H1 (cell line): ENCODE measurements around the gene CSNK1A1. TPM values are rescaled to one million over a fixed set of nuclear protein-coding genes. Genes with fewer than 3 reads are reported as not detected.

Source experiments
- CTCF ChIA-PET: fragments of 300-600 bp; sonication (Branson Sonifier 250); formaldehyde crosslinking; loops from one replicate; lab custom pipeline; 2021; ENCODE audit not compliant: partially characterized antibody; lab: Charles Lee
- POLR2A ChIA-PET: fragments of 300-600 bp; sonication (Branson Sonifier 250); formaldehyde crosslinking; loops from one replicate; lab custom pipeline; 2021; ENCODE audit warnings: inconsistent platforms; ENCODE audit not compliant: partially characterized antibody; lab: Charles Lee
- DNase-seq, 2 experiments: peaks; one replicate each; pipeline versions ENCODE4 v3.0.0 to v3.0.0-alpha.2; 2010 to 2022; ENCODE audit warnings: low spot score in 2 of 2, low read depth in 1 of 2, mixed read lengths in 1 of 2
- FAIRE-seq: peaks from 2 replicates; lab custom pipeline; 2011; peaks lifted over from hg19 to GRCh38; lab: Jason Lieb, UNC
- H2AFZ ChIP-seq: 2 replicates; pipeline ENCODE4 v1.8.1; 2012; ENCODE audit warnings: low read length, inconsistent platforms
- H2AK5ac ChIP-seq: 2 replicates; pipeline ENCODE4 v1.6.1; 2013; ENCODE audit warnings: low read depth, low read length
- H2BK120ac ChIP-seq: replicated peaks from 2 replicates; pipeline ENCODE3; 2013; ENCODE audit warnings: low read depth, low read length, inconsistent platforms
- H2BK12ac ChIP-seq: 2 replicates; pipeline ENCODE4 v1.6.1; 2013; ENCODE audit warnings: low read depth, low read length
- H2BK15ac ChIP-seq: 2 replicates; pipeline ENCODE4 v1.6.1; 2013; ENCODE audit warnings: low read length
- H2BK20ac ChIP-seq: 2 replicates; pipeline ENCODE4 v1.6.1; 2013; ENCODE audit warnings: low read length
- H2BK5ac ChIP-seq: 2 replicates; pipeline ENCODE4 v1.6.1; 2013; ENCODE audit warnings: low read depth, low read length
- H3K14ac ChIP-seq: 2 replicates; pipeline ENCODE4 v1.6.1; 2013; ENCODE audit warnings: inconsistent platforms; ENCODE audit not compliant: insufficient read length
- H3K18ac ChIP-seq: 2 replicates; pipeline ENCODE4 v1.6.1; 2013; ENCODE audit warnings: low read length; ENCODE audit errors: extremely low read depth
- H3K23ac ChIP-seq: 2 replicates; pipeline ENCODE4 v1.6.1; 2013; ENCODE audit warnings: inconsistent platforms; ENCODE audit not compliant: insufficient read length
- H3K23me2 ChIP-seq: 2 replicates; pipeline ENCODE4 v1.6.1; 2013; ENCODE audit warnings: low read depth, low read length
- H3K27ac ChIP-seq: 2 replicates; pipeline ENCODE4 v1.6.1; 2011; ENCODE audit warnings: low read depth, low read length, inconsistent platforms
- H3K27me3 ChIP-seq, 4 experiments: replicated peaks in 1 of 4; 1 replicate in 1 of 4; 2 replicates in 3 of 4; pipeline versions ENCODE4 v1.6.1 to v1.8.1; 2011 to 2013; ENCODE audit warnings: low read length in 3 of 4, mild to moderate bottlenecking in 3 of 4, inconsistent platforms in 2 of 4, mixed read lengths in 2 of 4, moderate library complexity in 1 of 4; ENCODE audit not compliant: control insufficient read depth in 3 of 4, insufficient read depth in 3 of 4; ENCODE audit errors: extremely low read depth in 1 of 4
- H3K36me3 ChIP-seq, 4 experiments: 2 replicates each; pipeline versions ENCODE4 v1.6.1 to v1.8.1; 2011 to 2013; ENCODE audit warnings: mild to moderate bottlenecking in 4 of 4, low read length in 3 of 4, moderate library complexity in 2 of 4, control low read depth in 1 of 4, inconsistent platforms in 1 of 4; ENCODE audit not compliant: insufficient read depth in 4 of 4, control insufficient read depth in 2 of 4
- H3K4ac ChIP-seq: replicated peaks from 2 replicates; pipeline ENCODE3; 2013; ENCODE audit warnings: low read length, low read depth, mixed read lengths, inconsistent platforms; ENCODE audit not compliant: insufficient read length
- H3K4me1 ChIP-seq, 4 experiments: replicated peaks in 1 of 4; 1 replicate in 1 of 4; 2 replicates in 3 of 4; pipeline versions ENCODE4 v1.6.1 to v1.8.1; 2011 to 2013; ENCODE audit warnings: low read length in 3 of 4, inconsistent platforms in 2 of 4, mixed read lengths in 1 of 4; ENCODE audit not compliant: insufficient read depth in 4 of 4, control insufficient read depth in 3 of 4
- H3K4me2 ChIP-seq, 2 experiments: 2 replicates each; pipeline versions ENCODE4 v1.6.1 to v1.8.1; 2011 to 2013; ENCODE audit warnings: low read depth in 2 of 2, low read length in 2 of 2, control low read depth in 1 of 2, inconsistent platforms in 1 of 2, mild to moderate bottlenecking in 1 of 2; ENCODE audit not compliant: insufficient read depth in 1 of 2
- H3K4me3 ChIP-seq, 4 experiments: fragments of 200-600, 300-600 bp in 1 of 4; sonication (generic), shearing (Covaris generic), sonication (Bioruptor Twin) in 1 of 4; 2 replicates each; pipeline versions ENCODE4 v1.5.1 to v1.8.1; 2011 to 2016; ENCODE audit warnings: low read length in 4 of 4, low read depth in 3 of 4, control low read depth in 2 of 4, inconsistent platforms in 2 of 4, mild to moderate bottlenecking in 2 of 4, mixed read lengths in 1 of 4, moderate library complexity in 1 of 4; ENCODE audit not compliant: insufficient read depth in 2 of 4; ENCODE audit errors: extremely low read depth in 1 of 4
- H3K56ac ChIP-seq: replicated peaks from 2 replicates; pipeline ENCODE3; 2013; ENCODE audit warnings: low read depth, mild to moderate bottlenecking, mixed read lengths, low read length, inconsistent platforms; ENCODE audit not compliant: insufficient read length
- H3K79me1 ChIP-seq: 2 replicates; pipeline ENCODE4 v1.6.1; 2013; ENCODE audit warnings: low read depth, low read length, control low read depth
- H3K79me2 ChIP-seq, 2 experiments: 2 replicates each; pipeline versions ENCODE4 v1.6.1 to v1.8.1; 2012 to 2013; ENCODE audit warnings: low read length in 2 of 2, mild to moderate bottlenecking in 2 of 2, inconsistent platforms in 1 of 2; ENCODE audit not compliant: insufficient read depth in 2 of 2, control insufficient read depth in 1 of 2
- H3K9ac ChIP-seq, 4 experiments: replicated peaks in 1 of 4; 1 replicate in 1 of 4; 2 replicates in 3 of 4; pipeline versions ENCODE4 v1.6.1 to v1.8.1; 2011 to 2013; ENCODE audit warnings: low read depth in 3 of 4, low read length in 3 of 4, control low read depth in 2 of 4, mild to moderate bottlenecking in 2 of 4, moderate library complexity in 2 of 4, inconsistent platforms in 1 of 4; ENCODE audit errors: extremely low read depth in 1 of 4
- H3K9me3 ChIP-seq, 2 experiments: 2 replicates each; pipeline versions ENCODE4 v1.6.1 to v1.8.1; 2012 to 2013; ENCODE audit warnings: mild to moderate bottlenecking in 2 of 2, moderate library complexity in 2 of 2, control low read depth in 1 of 2, inconsistent platforms in 1 of 2, low read depth in 1 of 2, low read length in 1 of 2, mixed read lengths in 1 of 2; ENCODE audit not compliant: insufficient read depth in 2 of 2
- H4K20me1 ChIP-seq, 2 experiments: replicated peaks in 1 of 2; 2 replicates each; pipeline versions ENCODE3 to v1.8.1; 2011 to 2013; ENCODE audit warnings: inconsistent platforms in 2 of 2, low read length in 2 of 2, mild to moderate bottlenecking in 1 of 2; ENCODE audit not compliant: insufficient read depth in 2 of 2, control insufficient read depth in 1 of 2
- H4K5ac ChIP-seq: 2 replicates; pipeline ENCODE4 v1.6.1; 2013; ENCODE audit warnings: low read length, low read depth, mixed read lengths, inconsistent platforms; ENCODE audit not compliant: insufficient read length
- H4K8ac ChIP-seq: 2 replicates; pipeline ENCODE4 v1.8.0; 2013; ENCODE audit warnings: mild to moderate bottlenecking, moderate library complexity, low read length, inconsistent platforms; ENCODE audit not compliant: insufficient read depth; ENCODE audit errors: extremely low read depth
- H4K91ac ChIP-seq: replicated peaks from 2 replicates; pipeline ENCODE3; 2013; ENCODE audit warnings: low read length, mixed read lengths, inconsistent platforms; ENCODE audit not compliant: insufficient read length
- BCL11A ChIP-seq, 2 experiments: IDR thresholded peaks; one replicate each; pipeline ENCODE4 v1.6.1; 2011; ENCODE audit warnings: low read depth in 2 of 2, low read length in 2 of 2, mild to moderate bottlenecking in 2 of 2
- EGR1 ChIP-seq: IDR thresholded peaks from 2 replicates; pipeline ENCODE4 v1.6.1; 2011; ENCODE audit warnings: low read depth, low read length, borderline replicate concordance
- EP300 ChIP-seq, 2 experiments: IDR thresholded peaks; 1 replicate in 1 of 2; 2 replicates in 1 of 2; pipeline ENCODE4 v1.6.1; 2011 to 2012; ENCODE audit warnings: low read depth in 2 of 2, low read length in 2 of 2, mild to moderate bottlenecking in 2 of 2, borderline replicate concordance in 1 of 2, inconsistent platforms in 1 of 2, moderate library complexity in 1 of 2
- EZH2 ChIP-seq: fragments of 200-600 bp; sonication (generic); IDR thresholded peaks from 2 replicates; pipeline ENCODE4 v1.7.1; 2012; ENCODE audit warnings: low read depth, mild to moderate bottlenecking, moderate library complexity, low read length, inconsistent platforms; ENCODE audit not compliant: severe bottlenecking
- FOSL1 ChIP-seq: IDR thresholded peaks from 2 replicates; pipeline ENCODE4 v1.6.1; 2011; ENCODE audit warnings: mild to moderate bottlenecking, low read depth, low read length, moderate library complexity; ENCODE audit not compliant: insufficient read depth
- HDAC2 ChIP-seq, 2 experiments: fragments of 300-600 bp in 1 of 2; sonication (generic) in 1 of 2; IDR thresholded peaks; 2 replicates each; pipeline ENCODE4 v1.6.1; 2011 to 2012; ENCODE audit warnings: low read depth in 2 of 2, low read length in 2 of 2, mild to moderate bottlenecking in 2 of 2, moderate library complexity in 2 of 2, borderline replicate concordance in 1 of 2, inconsistent platforms in 1 of 2
- MAFK ChIP-seq: IDR thresholded peaks from 2 replicates; pipeline ENCODE4 v1.6.1; 2012; ENCODE audit warnings: low read depth, mild to moderate bottlenecking, improper control_type of control experiment, low read length
- PHF8 ChIP-seq: fragments of 200-600 bp; sonication (generic); conservative IDR thresholded peaks from 2 replicates; pipeline ENCODE4 v1.7.1; 2012; ENCODE audit warnings: low read depth, mild to moderate bottlenecking, inconsistent platforms, low read length, moderate library complexity
- SAP30 ChIP-seq: fragments of 300-600 bp; sonication (generic); IDR thresholded peaks from 2 replicates; pipeline ENCODE4 v1.7.1; 2012; ENCODE audit warnings: low read length, moderate library complexity, mild to moderate bottlenecking, inconsistent platforms; ENCODE audit not compliant: insufficient read depth, insufficient replicate concordance
- SIRT6 ChIP-seq: IDR thresholded peaks from one replicate; pipeline ENCODE4 v1.7.1; 2012; ENCODE audit warnings: low read length, inconsistent platforms
- TBP ChIP-seq: IDR thresholded peaks from 2 replicates; pipeline ENCODE4 v1.6.1; 2011; ENCODE audit warnings: low read depth, low read length, improper control_type of control experiment
- WGBS, 2 experiments: shearing (Covaris generic) in 1 of 2; methylation state at CpG; one replicate each; pipeline versions ENCODE4 v1.1.6 to v1.1.7; 2013 to 2015; ENCODE audit warnings: low lambda C conversion rate in 2 of 2, mixed read lengths in 2 of 2, inconsistent platforms in 1 of 2, low coverage in 1 of 2, missing lambda C conversion rate in 1 of 2; ENCODE audit not compliant: insufficient replicate concordance in 2 of 2, insufficient coverage in 1 of 2, insufficient read length in 1 of 2; ENCODE audit errors: extremely low coverage in 1 of 2, missing lambda C conversion rate in 1 of 2; 5-methylcytosine and 5-hydroxymethylcytosine counted together
- polyA plus RNA-seq, 7 experiments: library from polyadenylated mRNA; depleted of rRNA in 3 of 7; stranded (reverse) in 5 of 7; unstranded in 2 of 7; fragments of >200 nt in 5 of 7; fragments of 200-250 nt in 2 of 7; gene quantifications; 1 replicate in 5 of 7; 2 replicates in 1 of 7; 4 replicates in 1 of 7; pipeline versions ENCODE4 v1.2.1 to v1.2.3, GENCODE V29; 2011 to 2013; ENCODE audit warnings: missing spikeins in 2 of 7, mixed read lengths in 2 of 7
- total RNA-seq: library from RNA; stranded (reverse); fragmentation: NEBNext Ultra II Directional; extraction: Animal tissue kit (Norgen Biotek cat#: 25700); gene quantifications from 2 replicates; pipeline ENCODE4 v1.2.1, GENCODE V29; 2021
- TF ChIP-seq, protein P1 (sequence below): IDR thresholded peaks from 2 replicates; pipeline ENCODE4 v1.6.1; 2011; ENCODE audit warnings: low read depth, mild to moderate bottlenecking, low read length; ENCODE audit not compliant: insufficient read depth

The CSNK1A1 gene
- total and polyA plus RNA-seq, 2 of the 8 experiments (the other 6 are each of a cell fraction or from before 2014, with no cell fraction given): 61.2 to 244 TPM

DNA sequence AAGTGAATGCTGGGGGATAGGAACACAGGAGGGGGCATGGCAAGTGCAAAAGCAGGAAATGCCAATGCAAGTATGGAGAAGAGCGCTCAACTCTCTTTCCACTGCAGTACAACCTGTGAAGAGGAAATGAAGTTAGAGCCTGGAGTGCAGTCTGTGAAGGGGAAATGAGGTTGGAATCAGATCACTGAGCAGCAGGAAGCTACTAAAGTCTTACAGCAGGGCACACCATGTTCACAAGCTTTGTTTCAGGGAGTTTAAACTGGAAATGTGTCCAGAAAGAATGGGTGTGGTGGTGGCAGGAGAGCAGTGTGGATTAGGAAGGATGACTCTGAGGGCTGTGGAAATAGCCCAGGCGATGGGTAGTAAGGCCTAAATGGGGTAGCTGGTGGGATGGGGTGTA is 45.5 kb upstream of the CSNK1A1 start:
- Histone ChIP-seq H3K4me2 (no peak overlapping the region), H4K5ac (no peak overlapping the region), H3K27me3 (no peaks in the 10 kb centered on the region), H4K8ac (no peak overlapping the region), H3K4ac (no peak overlapping the region), H2AK5ac (no peak overlapping the region), H4K91ac (no peak overlapping the region), H2BK5ac (no peak overlapping the region), H2BK12ac (no peak overlapping the region), H3K23me2 (no peaks in the 10 kb centered on the region; the same call in 1 of the 2 replicates), H3K36me3 (no peaks in the 10 kb centered on the region), H3K4me1 (peaks cover 0 to 3% (median 0%) of the 10 kb centered on the region in 4 experiments; a peak in 2 of 7 replicates), H2AFZ (peak overlapping the region; percentile 21), H3K27ac (no peak overlapping the region), H3K4me3 (no peak overlapping the region), H3K18ac (no peak overlapping the region), H2BK20ac (no peak overlapping the region), H2BK15ac (no peak overlapping the region), H3K9ac (no peak overlapping the region), H3K79me2 (no peaks in the 10 kb centered on the region), H3K56ac (no peak overlapping the region), H3K14ac (no peak overlapping the region), H3K79me1 (no peaks in the 10 kb centered on the region), H3K9me3 (no peaks in the 10 kb centered on the region), H4K20me1 (no peaks in the 10 kb centered on the region), H2BK120ac (no peak overlapping the region), H3K23ac (no peak overlapping the region)
- DNase-seq (no peak), FAIRE-seq (no peak)
- ChIA-PET POLR2A (interaction anchor here (0.9 to 1.2 kb wide), 2 partner anchors 14 to 18 kb away, joined by 3 read pairs; no protein-coding TSS in a partner anchor), CTCF (interaction anchor here (0.9 to 3.8 kb wide), 10 partner anchors 9 to 229 kb away, joined by 3 to 14 read pairs (median 5); partner anchors contain the start of gene ARHGEF37)
- WGBS, 2 experiments: 85% methylated on average over 2 of the region's 2 CpGs; no CpG with 5 or more reads in 1 of the 2 experiments
- TF ChIP-seq EZH2: no peak
- no peak for TF ChIP-seq SAP30
- no peak for TF ChIP-seq PHF8
- TF ChIP-seq BCL11A (IDR thresholded peaks at IDR 0.05; ENCODE audit: low read depth in 2 of 2, low read length in 2 of 2): no peak
- TF ChIP-seq MAFK: no peak
- no peak for TF ChIP-seq FOSL1
- TF ChIP-seq SIRT6: no peak
- no peak for TF ChIP-seq EP300 (IDR thresholded peaks at IDR 0.05; ENCODE audit: borderline replicate concordance in 1 of 2, low read depth in 2 of 2, low read length in 2 of 2)
- TF ChIP-seq EGR1: no peak
- TF ChIP-seq, protein P1, sequence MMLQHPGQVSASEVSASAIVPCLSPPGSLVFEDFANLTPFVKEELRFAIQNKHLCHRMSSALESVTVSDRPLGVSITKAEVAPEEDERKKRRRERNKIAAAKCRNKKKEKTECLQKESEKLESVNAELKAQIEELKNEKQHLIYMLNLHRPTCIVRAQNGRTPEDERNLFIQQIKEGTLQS: no peak
- no peak for TF ChIP-seq HDAC2 (IDR thresholded peaks at IDR 0.05; ENCODE audit: borderline replicate concordance in 1 of 2, low read depth in 2 of 2, low read length in 2 of 2)
- no peak for TF ChIP-seq TBP
